Erythroblast (primary cell): ENCODE measurements around the gene GPC6.

Experiments
- DNase-seq, 2 experiments: peaks; one replicate each; lab custom pipeline; 2025; lab: John Stamatoyannopoulos, UW
- GATA1 ChIP-seq: IDR thresholded peaks from 2 replicates; pipeline ENCODE4 v1.6.1; 2011; ENCODE audit warnings: low read depth, mild to moderate bottlenecking, control low read depth, low read length, moderate library complexity
- POLR2A ChIP-seq: IDR thresholded peaks from 2 replicates; pipeline ENCODE4 v1.6.1; 2011; ENCODE audit warnings: mild to moderate bottlenecking, low read length

Gene GPC6

GRCh38 chr13:94121686-94122085, 895.1 kb downstream of the GPC6 start:
- DNase-seq: no peak

GRCh38 chr13:94122300-94122915, 895.8 kb downstream of the GPC6 start:
- TF ChIP-seq POLR2A (no peak), GATA1 (no peak)
- DNase-seq: no peak

More at GRCh38 chr13:94121686-94122085, 895.1 kb downstream of the GPC6 start:
- TF ChIP-seq GATA1: no peak

GRCh38 chr13:94123557-94123956, 897.0 kb downstream of the GPC6 start:
- DNase-seq: no peak
- no peak for TF ChIP-seq POLR2A
- no peak for TF ChIP-seq GATA1

- TF ChIP-seq POLR2A (no peak), GATA1 (no peak)
Measured at GRCh38 chr13:94128430-94128829, 901.8 kb downstream of the GPC6 start.

DNA sequence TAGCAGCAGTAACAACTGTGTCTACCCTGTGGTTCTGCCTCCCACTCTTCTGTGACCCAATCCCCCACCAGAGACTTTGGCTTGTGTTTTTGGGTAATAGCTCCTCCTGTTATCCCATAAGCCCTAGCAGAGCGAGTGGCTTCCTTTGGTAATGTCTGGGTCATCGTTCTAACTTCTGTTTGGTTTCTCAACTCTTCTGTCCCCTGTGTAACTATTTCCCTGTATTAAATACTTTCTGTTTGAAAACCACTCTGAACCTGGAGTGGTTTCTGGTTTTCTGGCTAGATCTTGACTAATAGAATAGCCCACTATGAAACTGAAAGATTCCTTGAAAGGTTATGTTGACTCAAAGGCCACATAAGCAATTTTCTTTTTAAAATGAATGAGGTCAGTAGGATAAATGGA, 902.9 kb downstream of the GPC6 start:
- TF ChIP-seq POLR2A (no peak), GATA1 (no peak)
- no peak for DNase-seq

More at GRCh38 chr13:94128430-94128829, 901.8 kb downstream of the GPC6 start:
- DNase-seq: no peak

- DNase-seq: no peak
Measured at GRCh38 chr13:94138831-94139230, 912.2 kb downstream of the GPC6 start.

GRCh38 chr13:94139393-94139995, 912.9 kb downstream of the GPC6 start:
- TF ChIP-seq GATA1 (no peak), POLR2A (no peak)
- no peak for DNase-seq

More at GRCh38 chr13:94138831-94139230, 912.2 kb downstream of the GPC6 start:
- TF ChIP-seq GATA1 (no peak), POLR2A (no peak)

GRCh38 chr13:94140027-94140426, 913.4 kb downstream of the GPC6 start:
- DNase-seq: no peak
- TF ChIP-seq POLR2A (no peak), GATA1 (no peak)

DNA sequence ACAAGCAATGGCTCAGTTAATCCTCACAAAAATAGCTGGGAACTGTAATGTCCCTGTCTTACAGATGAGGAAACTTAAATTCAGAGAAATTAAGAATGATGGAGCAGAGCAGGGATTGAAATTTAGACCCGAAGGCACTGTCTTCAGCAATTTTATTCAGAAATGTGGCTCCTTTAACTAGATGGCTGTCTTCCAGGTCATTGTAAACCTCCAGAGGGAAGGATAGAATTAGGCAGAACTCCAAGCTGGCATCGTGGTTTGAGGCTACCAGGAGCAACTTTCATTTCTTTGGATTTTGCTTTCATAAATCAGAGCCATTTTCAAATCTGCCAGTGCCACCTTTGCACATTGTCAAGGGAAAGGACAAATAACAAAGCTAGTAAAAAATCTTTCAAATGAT, 913.9 kb downstream of the GPC6 start:
- no peak for DNase-seq
- no peak for TF ChIP-seq GATA1
- TF ChIP-seq POLR2A: no peak

GRCh38 chr13:94143624-94144350, 917.2 kb downstream of the GPC6 start:
- TF ChIP-seq POLR2A (no peak), GATA1 (no peak)

DNA sequence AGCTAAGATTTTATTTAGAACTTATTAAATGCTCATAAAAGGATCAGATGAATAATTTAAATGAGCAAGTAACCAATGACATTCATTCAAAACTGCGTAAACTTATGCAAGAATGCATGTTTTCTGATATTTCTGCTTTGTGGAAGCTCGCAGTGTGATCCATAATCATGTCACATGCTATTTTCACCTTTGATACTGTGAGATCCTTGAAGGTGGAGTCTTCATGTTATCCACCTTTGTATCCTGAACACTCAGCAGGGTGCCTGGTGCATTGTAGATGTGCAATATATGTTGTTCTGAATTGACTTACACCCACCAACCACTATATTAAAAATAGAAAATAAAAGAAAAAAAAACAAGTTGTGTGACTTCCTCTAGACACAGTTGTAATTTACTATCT, 919.4 kb downstream of the GPC6 start:
- no peak for TF ChIP-seq GATA1
- no peak for TF ChIP-seq POLR2A
- DNase-seq: no peak

More at GRCh38 chr13:94143624-94144350, 917.2 kb downstream of the GPC6 start:
- no peak for DNase-seq

DNA sequence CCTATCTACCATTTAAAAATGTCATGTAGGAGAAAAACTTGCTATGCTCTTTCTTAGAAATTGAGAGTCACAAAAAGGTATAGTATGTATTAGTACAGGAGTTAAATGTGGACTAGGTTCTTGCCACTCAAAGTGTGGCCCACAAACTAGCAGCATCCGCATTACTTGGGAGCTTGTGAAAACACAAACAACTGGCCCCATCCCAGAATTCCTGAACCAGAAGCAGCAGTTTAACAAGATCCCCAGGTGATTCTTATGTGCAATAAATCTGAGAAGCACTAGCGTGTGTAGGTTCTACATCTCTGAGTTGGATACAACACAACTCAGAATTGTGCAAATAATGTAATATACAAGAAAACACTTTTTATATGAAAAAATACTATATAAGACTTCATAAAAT, 927.0 kb downstream of the GPC6 start:
- DNase-seq: no peak
- TF ChIP-seq POLR2A (no peak), GATA1 (no peak)

DNA sequence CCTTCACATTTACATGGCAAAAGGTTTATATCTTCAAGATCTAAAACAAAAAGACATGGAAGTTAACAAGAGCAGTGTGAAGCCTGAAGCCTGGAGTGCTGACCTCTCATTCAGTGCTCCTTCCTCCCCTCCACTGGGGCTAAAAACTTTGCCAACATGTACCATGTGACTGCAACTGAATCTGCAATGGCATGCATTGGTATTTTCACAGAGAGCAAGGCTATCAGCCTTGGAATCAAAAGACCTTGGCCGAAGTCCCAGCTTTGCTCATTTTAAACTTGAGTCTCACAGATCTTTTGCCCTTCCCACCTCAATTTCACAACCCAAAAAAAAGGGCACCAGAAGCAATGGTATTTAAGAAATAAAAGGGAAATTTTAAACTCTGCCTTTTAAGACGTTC, 927.8 kb downstream of the GPC6 start:
- DNase-seq: no peak
- no peak for TF ChIP-seq GATA1
- TF ChIP-seq POLR2A: no peak

DNA sequence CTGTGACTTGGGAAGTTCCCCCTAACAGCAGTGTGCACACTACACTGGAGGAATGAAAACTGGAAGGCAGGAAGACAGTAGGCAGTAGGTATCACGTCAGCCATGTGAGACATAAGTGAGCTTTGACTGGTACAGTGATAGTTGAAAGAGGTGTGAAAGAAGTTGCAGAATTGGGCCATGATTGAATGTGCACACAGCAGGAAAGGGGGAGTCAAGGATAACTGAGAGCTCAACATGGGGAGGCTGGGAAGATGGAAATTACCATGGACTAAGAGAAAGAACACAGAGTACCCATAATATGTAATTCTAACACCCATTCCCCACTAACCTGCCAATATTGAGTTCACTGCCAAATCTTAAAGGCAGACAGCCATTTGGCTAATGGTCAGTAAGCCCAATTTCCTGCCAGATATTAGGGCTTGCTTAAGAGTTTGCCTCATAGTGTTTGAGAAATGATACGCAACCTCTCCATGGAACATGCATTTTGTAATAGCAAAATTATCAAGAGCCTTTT, 931.2 kb downstream of the GPC6 start:
- TF ChIP-seq GATA1 (no peak), POLR2A (no peak)
- no peak for DNase-seq

DNA sequence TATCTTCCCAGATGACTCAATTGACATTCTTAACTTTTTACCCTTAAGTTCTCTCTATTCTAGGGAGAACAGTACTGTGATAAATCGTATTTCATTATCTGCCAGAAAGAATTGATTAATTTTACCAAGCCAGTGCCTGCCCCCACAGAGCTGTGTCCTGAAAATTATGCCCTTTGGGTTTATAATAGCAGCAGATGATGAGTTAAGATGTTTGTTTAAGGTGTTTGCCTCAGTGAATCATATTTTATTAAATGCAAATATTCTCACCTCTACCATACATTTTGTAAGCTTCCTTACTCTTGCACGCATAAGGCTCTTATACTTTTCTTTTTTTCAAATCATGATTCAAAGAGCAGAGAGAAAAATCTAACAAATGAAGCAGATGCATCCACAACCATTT, 934.3 kb downstream of the GPC6 start:
- TF ChIP-seq POLR2A (no peak), GATA1 (no peak)

More for the DNA sequence above, 934.3 kb downstream of the GPC6 start:
- DNase-seq: no peak
